Right renal cortex interstitium (tissue), 3 donors: ENCODE measurements around the gene UNC5A. TPM values are rescaled to one million over a fixed set of nuclear protein-coding genes. Genes with fewer than 3 reads are reported as not detected.

Experiments used
- DNase-seq, 3 donors: peaks; one replicate each; pipeline ENCODE4 v3.0.0-alpha.2; 2013; ENCODE audit warnings: low read depth in 3 of 3, low spot score in 2 of 3
- polyA plus RNA-seq, 3 donors: library from polyadenylated mRNA; unstranded; fragments of 120-200 nt; gene quantifications; one replicate each; pipeline ENCODE4 v1.2.1, GENCODE V29; 2013; ENCODE audit not compliant: insufficient read length in 3 of 3

UNC5A gene
- polyA plus RNA-seq, 3 donors, result 0.10 to 0.14 (median 0.10) TPM

GRCh38 chr5:176837707-176838115 is 27.4 kb downstream of the UNC5A start:
- DNase-seq, result peak; percentile 85 to 92 (median 87)

DNA sequence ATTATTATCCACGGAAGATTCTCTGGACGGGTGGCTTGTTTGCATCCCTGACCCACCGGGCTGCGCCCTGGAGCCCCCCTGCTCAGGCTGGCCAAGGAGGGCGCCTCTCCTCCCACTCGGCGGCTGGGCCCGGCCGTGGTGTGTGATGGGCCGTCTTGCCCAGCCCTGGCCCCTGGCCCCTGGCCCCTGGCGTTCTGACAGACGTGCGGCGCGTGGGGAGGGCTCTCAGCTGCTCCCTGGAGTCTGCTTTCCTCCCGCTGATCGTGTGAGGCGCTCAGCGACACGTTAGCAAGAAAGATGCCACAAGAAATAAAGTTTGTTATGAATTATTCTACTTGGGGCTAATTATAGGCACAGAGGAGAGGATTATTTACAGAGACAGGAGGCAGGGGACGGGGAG is 33.3 kb downstream of the UNC5A start:
- DNase-seq, result no peak

GRCh38 chr5:176844281-176844680 is 33.9 kb downstream of the UNC5A start:
- no peak for DNase-seq

- DNase-seq, result no peak
These were observed 34.5 kb downstream of the UNC5A start for GRCh38 chr5:176844706-176845391.

DNA sequence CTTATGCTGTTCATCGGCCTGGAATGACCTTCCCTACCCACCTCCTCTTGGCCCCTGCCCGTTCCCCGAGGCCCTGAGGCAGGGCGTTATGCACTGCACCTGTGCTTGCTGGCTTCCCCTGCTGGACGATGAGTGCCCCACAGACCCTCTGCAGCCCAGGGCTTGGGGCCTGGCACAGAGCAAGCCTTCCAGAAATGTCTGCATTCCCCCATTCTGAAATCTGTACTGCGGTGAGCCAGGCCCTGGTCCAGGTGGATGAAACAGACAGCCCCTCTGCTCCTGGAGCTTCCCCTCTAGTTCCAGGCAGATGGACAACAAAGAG is 35.0 kb downstream of the UNC5A start:
- DNase-seq, result no peak

DNA sequence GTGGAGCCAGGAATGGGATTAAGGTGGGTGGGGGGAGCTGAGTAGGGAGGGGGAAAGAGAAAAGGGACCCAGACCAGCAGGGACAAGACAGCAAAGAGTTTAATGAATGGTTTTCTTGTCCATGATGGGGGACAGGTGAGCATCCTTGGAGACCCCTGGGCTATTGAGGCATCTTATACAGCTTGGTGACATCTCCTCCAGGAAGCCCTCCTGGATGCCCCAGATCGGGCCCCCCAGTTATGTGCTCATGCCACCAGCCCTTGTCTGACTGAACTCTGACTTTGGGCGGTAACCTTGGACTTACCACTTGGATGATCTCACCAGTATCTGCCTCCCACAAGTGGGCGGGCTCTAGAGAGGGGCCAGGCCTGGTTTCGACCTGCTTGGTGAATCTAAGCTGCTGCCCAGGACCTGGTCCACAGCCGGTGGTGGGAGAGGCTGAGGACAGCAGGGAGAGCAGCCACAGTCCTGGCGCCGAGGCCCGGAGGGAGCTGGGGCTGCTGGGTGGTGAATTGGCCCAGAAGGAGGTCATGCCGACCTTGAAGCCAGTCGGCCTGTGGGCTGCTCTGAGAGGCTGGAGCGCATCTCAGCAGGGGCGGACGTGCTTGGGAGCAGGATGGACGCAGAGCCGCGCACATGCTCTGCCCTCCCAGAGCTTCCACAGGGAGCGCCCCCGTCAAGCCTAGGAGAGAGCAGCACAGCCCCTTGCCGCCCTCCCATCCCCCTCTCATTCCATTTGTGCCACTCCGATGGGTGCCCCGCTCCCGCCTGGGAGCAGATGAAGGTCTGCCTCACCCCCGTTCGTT is 36.2 kb downstream of the UNC5A start:
- no peak for DNase-seq

DNA sequence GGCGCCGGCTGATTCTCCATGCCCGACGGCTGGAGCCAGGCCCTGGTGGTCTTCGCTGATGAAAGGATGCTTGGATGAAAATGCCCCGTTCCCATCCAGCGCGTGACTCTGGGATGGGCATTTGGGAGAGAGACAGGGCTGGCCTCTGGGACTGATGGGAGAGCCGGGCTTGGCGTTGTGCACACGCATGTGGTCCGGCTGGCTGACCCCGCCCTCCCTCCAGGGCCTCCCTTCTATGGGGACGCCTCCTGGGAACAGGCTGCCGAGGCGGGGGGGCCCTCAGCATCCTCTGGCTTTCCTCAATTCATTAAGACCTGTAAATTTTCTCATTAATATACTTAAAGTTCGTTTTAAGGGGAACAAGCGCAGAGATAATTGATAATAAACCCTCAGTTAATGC is 36.8 kb downstream of the UNC5A start:
- DNase-seq, result no peak

GRCh38 chr5:176847726-176848290 is 37.4 kb downstream of the UNC5A start:
- DNase-seq, result no peak

DNA sequence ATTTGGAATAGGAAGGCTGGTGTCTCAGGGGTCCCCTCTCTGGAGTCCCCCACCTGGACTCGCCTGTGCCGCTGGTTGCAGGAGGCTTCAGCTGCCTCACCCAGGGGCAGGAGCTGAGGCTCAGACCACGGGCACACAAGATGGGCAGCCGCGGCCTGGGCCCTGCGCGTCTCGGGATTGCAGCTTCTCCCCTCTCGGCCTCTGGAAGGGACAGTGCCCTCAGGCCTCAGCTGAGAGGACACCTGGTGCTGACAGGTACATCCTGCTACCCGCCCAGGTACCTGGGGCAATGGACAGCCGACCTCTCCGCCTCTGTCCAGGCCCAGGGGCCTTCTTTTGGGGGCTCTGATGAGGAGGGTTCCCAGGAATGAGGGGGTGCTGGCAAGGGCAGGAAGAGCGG is 38.3 kb downstream of the UNC5A start:
- DNase-seq, result no peak

GRCh38 chr5:176849611-176850227 is 39.4 kb downstream of the UNC5A start:
- no peak for DNase-seq

GRCh38 chr5:176850371-176851245 is 40.2 kb downstream of the UNC5A start:
- no peak for DNase-seq

GRCh38 chr5:176851380-176851779 is 41.0 kb downstream of the UNC5A start:
- no peak for DNase-seq

DNA sequence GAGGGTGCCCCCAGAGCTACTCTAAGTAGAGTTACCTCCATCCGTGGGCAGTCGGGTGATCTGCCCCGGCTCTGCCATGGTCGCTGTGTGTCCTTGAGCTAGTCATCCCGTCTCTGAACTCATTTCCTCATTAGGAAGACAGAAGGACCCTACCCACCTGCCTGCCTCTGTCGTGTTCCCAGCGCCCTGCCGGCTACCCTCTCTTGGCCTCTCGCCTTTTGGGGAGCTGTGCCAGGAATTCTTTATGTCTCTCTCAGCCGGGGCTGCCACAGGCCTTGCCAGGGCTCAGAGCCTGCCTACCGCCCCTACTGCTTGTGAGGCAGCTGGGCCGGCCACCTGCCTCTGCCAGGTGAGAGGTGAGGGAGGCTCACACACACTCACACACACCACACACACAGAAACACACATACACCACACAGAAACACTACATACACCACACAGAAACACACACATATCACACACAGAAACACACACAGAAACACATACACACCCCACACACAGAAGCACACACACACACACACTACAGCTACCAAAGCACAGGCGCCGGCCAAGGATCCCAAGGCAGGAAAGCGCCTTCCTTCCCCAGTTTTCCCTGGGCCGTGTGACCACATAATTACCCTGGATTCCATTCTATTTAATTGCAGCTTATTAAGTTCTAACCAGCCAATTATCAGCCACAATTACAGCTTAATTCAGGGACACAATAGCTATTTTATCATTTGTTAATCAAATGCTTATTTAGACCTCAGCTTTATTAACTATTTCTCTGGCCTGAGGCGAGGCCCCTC is 41.7 kb downstream of the UNC5A start:
- no peak for DNase-seq

GRCh38 chr5:176853151-176853778 is 42.9 kb downstream of the UNC5A start:
- DNase-seq, result no peak

DNA sequence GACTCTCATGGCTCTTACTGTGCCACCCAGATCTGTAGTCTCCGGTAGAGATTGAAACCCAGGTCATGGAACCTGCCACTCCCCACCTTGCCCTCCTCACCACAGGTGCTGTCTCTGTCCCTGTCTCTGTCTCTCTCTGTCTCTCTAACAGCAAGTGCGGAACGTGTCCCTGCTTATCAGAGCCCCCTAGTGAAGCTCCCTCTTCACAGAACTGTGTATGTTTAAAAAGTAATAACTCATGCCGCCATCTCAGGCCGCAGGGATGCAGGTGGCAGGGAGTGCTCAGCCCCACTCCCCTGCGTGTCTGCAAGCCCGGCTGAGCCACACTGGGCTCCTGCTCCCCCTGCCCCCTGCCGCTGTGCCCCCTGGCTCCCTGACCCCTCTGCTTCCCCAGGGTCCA is 43.8 kb downstream of the UNC5A start:
- DNase-seq, result no peak

DNA sequence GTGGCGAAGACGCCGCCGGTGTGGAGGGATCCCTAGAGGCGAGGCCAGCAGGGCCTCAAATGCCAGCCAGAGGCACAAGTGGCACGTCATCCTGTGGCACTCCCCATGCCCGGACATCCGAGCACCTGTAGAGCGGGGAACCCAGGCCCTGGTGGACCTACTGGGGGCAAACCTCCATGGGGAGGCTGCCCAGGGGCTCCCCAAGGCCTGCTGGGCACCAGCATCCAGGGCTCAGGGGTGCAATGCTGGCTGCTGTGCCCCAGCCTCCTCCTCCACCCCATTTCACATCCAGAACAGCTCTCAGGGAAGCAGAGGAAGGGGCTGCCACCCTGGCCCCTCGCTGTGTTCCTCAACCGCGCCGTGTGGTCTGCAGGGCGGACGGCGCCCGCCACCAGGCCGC is 45.2 kb downstream of the UNC5A start:
- no peak for DNase-seq

DNA sequence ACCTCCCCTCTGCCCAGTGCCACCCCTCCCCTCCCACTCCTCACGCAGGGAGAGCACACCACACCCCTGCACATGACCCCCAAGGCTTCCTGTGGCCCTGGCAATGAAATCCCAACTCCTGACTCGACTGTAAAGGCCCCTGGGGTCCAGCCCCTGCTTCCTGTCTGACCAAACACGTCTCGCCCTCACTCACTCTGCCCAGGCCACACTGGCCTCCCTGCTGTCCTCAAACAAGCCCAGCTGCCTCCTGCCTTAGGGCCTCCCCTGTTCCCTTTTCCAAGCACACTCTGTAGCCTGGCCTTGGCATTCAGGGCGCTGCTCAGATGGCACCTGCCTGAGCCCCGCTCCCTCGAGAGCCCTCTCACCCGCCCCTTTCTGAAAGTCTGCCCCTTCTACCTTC is 46.4 kb downstream of the UNC5A start:
- no peak for DNase-seq

DNA sequence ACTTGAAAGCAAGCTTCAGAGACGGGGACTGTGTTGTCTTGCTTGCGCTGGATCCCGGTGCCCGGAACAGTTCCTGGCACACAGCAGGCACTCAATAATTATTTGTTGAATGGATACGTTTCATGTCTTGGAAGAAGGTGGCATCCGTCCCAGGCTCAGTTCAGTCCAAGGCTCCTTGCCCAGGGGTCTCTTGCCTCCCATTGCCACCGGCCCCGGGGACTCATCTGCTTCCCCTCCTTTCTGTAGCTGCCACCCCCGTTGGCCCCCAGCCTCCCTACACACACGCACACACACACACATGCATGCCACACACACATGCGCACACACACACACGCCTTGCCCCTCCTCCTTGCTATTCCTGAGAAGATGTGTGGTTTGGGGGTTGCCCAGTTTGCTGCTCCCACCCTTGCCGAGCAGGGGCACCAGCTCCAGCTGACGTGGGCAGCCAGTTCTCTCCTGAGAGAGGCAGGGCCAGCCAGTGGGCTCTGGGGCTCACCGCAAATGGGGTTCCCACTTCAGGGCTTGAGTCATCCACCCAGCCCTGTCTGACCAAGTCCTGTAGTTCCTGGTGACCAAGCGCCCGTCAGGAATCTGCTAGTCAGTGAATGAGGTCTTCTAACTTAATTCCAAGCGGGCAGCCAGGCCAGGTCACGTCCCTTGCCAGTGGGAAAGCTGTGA is 47.0 kb downstream of the UNC5A start:
- DNase-seq, result no peak

- DNase-seq, result no peak
These were observed 47.5 kb downstream of the UNC5A start for GRCh38 chr5:176857894-176858273.
